CD4-positive, alpha-beta T cell treated with Interleukin-4 for 4 hours (primary cell): ENCODE measurements around the gene PROC.
"Not testable (repeated sequence)": the region's sequence is repeated elsewhere in the genome, so short reads cannot be mapped to it uniquely, and the experiment has no call there.

Source experiments
- DNase-seq: peaks from one replicate; pipeline ENCODE4 v3.0.0-alpha.2; 2020

Gene PROC

GRCh38 chr2:127428057-127428814, 10.0 kb downstream of the PROC start:
- no peak for DNase-seq

- no peak for DNase-seq
These were observed 10.5 kb downstream of the PROC start for GRCh38 chr2:127428815-127429109.

- no peak for DNase-seq
These were observed 11.1 kb downstream of the PROC start for GRCh38 chr2:127429291-127429690.

- DNase-seq, result no peak
These were observed 11.7 kb downstream of the PROC start for GRCh38 chr2:127429844-127430425.

- DNase-seq, result no peak
These were observed 13.3 kb downstream of the PROC start for GRCh38 chr2:127431408-127432023.

GRCh38 chr2:127434515-127434914, 16.3 kb downstream of the PROC start:
- DNase-seq, result no peak

- no peak for DNase-seq
These were observed 18.8 kb downstream of the PROC start for GRCh38 chr2:127437056-127437455.

GRCh38 chr2:127437781-127438726, 19.8 kb downstream of the PROC start:
- no peak for DNase-seq

- no peak for DNase-seq
These were observed 21.1 kb downstream of the PROC start for GRCh38 chr2:127439343-127439742.

- no peak for DNase-seq
These were observed 30.3 kb downstream of the PROC start for GRCh38 chr2:127448526-127448925.

- DNase-seq, result no peak
These were observed 31.2 kb downstream of the PROC start for GRCh38 chr2:127449414-127449813.

- DNase-seq, result no peak
These were observed 31.7 kb downstream of the PROC start for GRCh38 chr2:127449898-127450297.

- DNase-seq, result no peak
These were observed 33.8 kb downstream of the PROC start for GRCh38 chr2:127451981-127452380.

GRCh38 chr2:127452423-127452822, 34.2 kb downstream of the PROC start:
- DNase-seq, result not testable (repeated sequence)

- no peak for DNase-seq
These were observed 34.8 kb downstream of the PROC start for GRCh38 chr2:127453013-127453391.

GRCh38 chr2:127453392-127454171, 35.4 kb downstream of the PROC start:
- no peak for DNase-seq

GRCh38 chr2:127454595-127455565, 36.7 kb downstream of the PROC start:
- DNase-seq, result no peak

GRCh38 chr2:127455566-127456493, 37.6 kb downstream of the PROC start:
- peak; percentile 30 for DNase-seq

- DNase-seq, result no peak
These were observed 38.7 kb downstream of the PROC start for GRCh38 chr2:127456960-127457359.

- no peak for DNase-seq
These were observed 44.2 kb downstream of the PROC start for GRCh38 chr2:127462461-127462860.
